GM18502 (cell line): ENCODE results near the gene PSIP1.

Experiments
- ATAC-seq: cut with Tn5 transposase; IDR thresholded peaks from one replicate; pipeline ENCODE4 v1.9.1; 2021; ENCODE audit warnings: mild to moderate bottlenecking; ENCODE audit not compliant: unreplicated experiment, poor library complexity

PSIP1 gene

DNA sequence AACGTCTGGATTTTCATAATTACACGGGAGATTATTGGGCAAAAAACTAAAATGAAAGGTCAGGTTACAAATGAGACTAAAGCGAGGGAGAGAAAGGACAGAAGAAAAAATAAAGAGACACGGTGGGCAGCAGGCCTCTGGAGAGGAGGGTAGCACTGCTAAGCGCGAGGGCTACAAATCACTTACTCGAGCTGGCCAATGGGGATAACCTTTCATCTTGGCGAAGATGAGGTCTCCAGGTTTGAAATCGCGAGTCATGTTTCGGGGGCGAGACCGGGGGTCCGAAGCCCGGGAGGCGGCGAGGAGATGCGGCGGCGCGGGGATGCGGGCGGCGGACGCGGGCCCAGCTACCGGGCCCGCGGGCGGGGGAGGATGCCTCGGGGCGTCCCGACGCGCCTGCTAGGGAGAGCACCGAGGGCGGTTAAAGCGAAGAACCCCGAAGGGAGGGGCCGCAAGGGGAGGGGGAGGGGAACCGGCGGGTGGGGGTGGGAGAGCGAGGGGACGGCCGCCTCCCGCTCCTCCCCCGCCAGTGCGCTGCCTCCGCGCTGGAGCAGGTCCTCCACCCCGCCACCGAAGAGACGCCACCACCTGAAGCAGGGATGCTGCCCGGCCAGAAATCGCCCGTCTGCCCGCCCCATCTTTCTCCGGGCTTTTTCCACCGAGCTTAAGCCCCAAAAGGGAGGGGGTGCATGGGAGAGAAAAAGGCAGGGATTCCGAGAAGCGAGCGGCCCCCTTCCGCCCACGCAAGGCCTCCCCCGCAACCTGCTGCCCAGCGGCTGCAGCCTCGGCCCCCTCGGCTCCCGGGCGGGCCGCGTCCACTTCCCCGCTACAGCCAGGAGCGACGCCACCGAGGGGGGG lies 610 bp downstream of the PSIP1 start:
- ATAC-seq, result peak; percentile 40

DNA sequence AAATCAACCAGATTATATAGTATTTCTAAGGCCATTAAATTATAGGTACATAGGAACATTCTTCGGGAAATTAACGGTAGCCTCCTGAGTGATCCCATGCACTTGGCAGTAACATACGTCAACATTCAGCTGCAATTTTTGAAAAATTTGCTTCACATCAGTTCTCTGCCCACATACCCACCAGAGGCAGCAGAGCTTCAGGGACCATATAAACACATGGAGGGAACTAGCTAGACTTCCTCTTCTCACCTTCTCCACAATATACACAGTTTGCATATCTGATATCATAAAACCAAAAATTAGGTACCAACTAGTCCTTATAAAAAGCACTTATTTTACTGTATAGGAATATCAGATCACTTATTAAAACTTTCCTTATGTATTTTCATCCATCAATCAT lies 4.8 kb downstream of the PSIP1 start:
- ATAC-seq, result no peak

DNA sequence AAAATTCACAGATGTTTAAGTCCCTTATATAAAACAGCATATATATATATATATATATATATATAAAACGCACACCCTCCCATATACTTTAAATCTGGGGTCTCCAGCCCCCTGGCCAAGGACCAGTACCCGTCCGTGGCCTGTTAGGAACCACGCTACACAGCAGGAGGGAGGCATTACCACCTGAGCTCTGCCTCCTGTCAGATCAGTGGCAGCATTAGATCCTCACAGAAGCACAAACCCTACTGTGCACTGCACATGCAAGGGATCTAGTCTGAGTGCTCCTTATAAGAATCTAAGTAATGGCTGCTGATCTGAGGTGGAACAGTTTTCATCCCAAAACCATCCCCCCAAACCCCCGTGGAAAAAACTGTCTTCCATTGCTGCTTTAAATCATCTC lies 9.0 kb downstream of the PSIP1 start:
- ATAC-seq, result no peak

DNA sequence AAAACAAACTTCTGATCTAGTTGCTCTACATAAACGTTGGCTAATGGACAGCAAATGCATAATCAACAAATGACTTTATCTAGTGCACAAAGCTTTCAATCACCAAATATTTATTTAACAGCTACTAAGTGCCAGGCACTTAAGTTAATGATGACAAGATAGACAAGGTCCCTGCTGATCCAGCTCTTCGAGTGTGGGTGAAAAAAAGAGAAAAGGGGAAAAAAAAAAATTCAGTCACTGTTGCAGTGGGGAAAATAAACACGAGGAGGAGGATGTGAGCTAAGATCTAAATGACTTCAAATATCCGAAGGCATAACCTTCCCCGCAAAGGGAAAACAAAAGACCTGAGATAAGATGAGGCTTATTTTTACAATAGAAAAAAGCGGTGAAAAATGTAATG lies 9.6 kb downstream of the PSIP1 start:
- no peak for ATAC-seq

DNA sequence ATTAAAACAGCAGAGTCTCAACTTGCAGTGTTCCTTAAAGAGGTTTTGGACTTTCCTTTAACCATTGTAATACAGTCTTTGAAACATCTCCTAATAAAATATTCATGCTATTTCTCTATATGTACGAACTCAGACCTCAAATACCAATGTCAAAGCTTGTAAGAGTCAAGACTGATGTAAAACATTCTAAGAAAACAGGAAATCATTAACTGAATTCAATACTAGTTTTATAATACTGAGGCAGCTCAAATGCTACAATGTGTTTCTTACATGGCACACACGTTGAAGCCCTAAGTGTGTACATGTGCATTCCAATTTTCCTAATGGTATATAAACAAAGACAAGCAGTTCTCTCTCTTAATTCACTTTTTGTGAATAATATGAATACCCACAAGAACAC lies 11.6 kb downstream of the PSIP1 start:
- ATAC-seq, result no peak

DNA sequence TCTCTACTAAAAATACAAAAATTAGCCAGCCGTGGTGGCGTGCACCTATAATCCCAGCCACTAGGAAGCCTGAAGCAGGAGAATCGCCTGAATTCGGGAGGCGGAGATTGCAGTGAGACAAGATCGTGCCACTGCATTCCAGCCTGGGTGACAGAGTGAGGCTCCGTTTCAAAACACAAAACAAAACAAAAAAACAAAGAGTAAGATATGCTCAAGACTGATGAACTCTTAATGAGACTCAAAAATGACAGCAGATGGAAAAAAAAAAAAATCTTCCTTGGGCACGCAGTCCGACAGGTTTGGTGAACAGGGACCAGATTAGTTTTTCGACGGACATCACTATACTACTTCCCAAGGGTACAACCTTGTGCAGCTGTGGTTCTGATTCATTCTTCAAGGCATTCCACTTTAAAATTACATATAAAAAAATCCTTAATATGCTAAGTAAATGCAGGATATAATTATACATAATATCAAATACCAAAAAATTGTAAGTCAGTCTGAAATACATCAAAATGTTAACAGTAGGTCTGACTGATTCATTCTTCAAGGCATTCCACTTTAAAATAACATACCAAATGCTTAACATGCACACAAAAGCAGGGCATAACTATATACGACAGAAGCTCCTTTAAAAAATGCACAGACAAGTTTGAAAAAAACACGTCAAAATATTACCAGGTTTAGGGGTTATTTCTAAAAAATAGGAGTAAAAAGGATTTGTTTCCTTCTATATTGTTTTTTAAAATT lies 12.3 kb downstream of the PSIP1 start:
- no peak for ATAC-seq

DNA sequence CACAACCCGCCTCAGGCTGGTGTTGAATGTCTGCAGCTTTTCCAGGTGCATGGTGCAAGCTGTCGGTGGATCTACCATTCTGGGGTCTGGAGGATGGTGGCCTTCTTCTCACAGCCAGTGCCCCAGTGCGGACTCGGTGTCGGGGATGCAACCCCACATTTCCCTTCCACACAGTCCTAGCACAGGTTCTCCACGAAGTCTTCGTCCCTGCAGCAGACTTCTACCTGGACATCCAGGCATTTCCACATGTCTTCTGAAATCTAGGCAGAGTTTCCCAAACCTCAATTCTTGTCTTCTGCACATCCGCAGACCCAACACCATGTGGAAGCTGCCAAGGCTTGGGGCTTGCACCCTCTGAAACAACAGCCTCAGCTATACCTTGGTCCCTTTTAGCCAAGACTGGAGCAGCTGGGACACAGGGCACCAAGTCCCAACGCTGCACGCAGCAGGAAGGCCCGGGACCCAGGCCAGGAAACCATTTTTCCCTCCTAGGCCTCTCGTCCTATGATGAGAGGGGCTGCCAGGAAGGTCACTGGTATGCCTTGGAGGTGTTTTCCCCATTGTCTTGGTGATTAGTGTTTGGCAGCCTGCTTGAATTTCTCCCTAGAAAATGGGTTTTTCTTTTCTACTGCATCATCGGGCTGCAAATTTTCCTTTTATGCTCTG lies 18.2 kb downstream of the PSIP1 start:
- no peak for ATAC-seq

DNA sequence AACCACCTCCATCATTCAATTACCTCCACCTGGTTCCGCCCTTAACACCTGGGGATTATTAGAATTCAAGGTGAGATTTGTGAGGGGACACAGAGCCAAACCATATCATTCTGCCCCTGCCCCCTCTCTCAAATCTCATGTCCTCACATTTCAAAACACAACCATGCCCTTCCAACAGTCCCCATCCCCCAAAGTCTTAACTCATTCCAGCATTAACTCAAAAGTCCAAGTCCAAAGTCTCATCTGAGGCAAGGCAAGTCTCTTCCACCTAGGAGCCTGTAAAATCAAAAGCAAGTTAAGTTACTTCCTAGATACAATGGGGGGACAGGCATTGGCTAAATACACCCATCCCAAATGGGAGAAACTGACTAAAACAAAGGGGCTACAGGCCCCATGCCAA lies 18.8 kb downstream of the PSIP1 start:
- ATAC-seq, result no peak

DNA sequence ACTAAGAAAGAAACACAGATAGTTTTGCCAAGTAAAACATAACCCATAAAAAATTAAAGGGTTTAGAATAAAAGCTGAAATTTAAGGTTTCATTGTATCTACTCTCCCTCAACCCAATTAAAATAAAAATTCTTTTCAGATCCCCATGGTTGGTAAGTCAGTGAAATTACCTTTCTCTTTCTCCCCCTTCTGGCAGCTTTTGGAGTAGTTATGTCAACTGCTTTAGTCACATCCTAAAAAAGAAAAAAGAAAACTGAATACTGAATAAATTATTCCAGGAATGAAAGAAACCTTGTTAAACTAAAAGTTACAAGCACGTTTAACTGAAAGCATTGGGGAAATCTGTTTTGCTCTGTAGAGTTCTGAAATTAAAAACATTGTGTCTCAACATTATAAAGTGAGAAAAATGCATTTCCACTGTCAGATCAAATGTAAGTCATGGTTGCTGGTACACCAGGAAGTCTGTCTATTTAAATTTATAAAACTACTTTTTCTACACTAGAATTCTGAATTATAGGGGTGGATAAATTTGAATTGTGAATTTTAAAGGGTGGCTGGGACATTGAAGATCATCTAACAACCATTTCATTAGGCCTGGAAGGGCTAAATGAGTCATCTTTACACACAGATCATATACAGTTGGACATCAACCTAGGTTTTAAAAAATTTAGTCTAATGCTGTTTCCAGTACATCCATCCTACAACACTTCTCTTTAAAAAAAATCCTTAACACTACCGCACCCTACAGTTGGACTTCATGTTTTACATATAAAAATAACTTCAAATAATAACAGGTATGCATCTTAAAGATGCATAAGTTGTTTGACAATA lies 24.7 kb downstream of the PSIP1 start:
- ATAC-seq, result peak; percentile 41

DNA sequence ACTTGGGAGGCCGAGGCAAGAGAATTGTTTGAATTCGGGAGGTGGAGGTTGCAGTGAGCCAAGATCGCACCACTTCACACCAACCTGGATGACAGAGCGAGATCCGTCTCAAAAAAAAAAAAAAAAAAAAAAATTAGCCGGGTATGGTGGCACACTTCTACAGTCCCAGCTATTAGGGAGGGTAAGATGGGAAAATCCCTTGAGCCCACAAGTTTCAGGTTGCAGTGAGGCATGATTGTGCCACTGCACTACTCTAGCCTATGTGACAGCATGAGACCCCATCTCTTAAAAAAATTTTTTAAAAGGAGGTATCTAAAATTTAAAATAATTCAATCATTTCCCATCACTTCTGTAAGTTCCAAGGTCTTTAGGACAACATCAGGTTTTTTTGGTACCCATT lies 26.0 kb downstream of the PSIP1 start:
- peak; percentile 47 for ATAC-seq

DNA sequence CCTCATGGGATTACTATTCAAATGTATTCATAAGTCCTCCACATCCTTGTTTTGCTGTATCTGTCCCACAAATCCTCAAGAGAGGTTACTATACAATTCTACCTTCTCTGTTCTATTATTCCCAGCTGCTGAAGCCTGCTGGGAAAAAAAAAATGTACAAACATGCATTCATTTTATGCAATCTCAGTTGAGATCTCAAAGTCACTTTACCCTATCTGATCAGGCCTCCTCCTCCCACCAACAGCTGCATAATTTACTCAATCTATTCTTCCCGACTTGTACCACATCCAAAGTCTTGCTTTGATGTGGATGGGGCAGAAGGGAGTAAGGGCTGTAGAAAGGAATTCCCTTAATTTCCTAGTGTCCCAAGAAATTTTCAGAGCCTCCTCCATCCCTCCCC lies 28.6 kb downstream of the PSIP1 start:
- ATAC-seq, result no peak

DNA sequence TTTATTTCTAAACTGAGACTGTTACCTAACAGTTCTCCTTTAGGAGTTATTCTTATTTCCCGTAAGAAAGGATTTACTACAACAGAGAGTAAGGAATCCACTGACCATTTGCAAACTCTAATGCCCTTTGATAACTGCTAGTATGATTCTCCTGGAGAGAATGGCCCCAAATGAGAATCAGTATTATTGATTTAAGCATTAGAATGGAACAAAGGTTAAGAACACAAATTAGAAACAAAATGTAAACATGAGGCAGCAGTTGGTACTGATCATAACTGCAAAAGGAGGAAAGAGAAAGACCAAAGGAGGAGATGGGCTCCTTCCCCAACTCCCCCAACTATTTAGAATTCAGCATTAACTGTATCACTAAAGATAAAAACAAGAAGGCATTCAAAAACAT lies 30.7 kb downstream of the PSIP1 start:
- ATAC-seq, result no peak

DNA sequence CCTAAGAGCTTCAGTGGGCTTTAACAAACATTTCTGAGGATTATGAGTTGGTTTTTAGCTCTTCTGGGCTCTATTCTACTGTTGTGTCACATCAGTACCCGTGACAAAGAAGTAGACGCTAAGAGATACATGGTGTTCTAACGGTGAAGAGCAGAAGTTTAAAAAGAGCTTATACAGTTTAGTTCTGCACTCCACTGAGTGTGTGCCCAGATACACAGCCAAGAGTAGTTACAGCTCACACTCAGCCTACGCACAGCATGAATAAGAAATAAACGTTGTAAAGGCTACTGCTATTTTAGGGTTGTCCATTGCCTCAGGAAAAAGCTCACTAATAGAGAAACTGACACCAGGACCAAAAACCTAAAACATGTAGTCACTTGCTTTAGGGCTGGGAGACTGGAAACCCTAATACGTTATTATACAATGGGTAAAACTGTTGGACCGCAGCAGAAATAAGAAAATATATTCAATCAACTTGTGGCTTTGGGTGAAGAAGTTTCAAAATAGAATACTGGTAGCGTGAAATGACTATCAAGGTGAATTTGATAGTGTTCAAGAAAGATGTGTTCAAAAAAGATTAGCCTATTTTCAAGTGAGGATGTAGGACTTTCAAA lies 34.7 kb downstream of the PSIP1 start:
- ATAC-seq, result peak; percentile 75

DNA sequence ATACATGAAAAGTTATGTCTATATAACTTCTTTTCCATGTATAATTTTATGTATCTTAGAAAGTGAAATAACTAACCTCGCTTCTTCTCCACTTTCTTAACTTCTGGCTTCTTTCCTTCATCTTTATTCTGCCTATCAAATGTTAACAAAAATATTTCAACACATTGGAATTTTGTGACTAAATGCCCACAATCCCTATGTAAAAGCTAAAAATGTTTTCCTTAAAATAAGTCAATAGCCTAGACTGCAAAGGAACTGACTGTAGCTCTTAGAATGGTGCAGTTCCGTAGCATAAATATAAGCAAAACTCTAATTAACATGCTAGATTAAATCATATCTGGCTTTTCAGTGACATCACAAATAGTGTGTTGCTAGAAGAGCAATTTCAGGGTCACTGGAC lies 40.9 kb downstream of the PSIP1 start:
- ATAC-seq, result no peak

DNA sequence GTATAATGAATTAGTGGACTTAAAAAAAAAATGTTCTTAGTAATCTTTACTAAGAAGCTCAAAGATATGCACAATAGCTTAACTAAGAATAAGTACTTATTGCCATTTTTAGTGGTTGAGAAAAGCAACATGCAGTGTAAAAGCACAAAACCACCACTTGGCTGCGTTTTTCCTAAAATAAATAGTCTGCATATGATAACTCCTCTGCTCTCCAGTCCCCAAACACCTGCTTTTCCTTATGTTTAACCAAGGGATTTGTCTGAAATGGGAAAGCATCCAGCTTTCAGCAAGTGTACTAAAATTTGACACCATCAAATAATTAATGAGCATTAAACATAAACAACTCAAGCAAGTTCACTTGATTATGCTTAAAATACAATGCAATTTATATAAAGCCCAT lies 41.4 kb downstream of the PSIP1 start:
- ATAC-seq, result no peak

DNA sequence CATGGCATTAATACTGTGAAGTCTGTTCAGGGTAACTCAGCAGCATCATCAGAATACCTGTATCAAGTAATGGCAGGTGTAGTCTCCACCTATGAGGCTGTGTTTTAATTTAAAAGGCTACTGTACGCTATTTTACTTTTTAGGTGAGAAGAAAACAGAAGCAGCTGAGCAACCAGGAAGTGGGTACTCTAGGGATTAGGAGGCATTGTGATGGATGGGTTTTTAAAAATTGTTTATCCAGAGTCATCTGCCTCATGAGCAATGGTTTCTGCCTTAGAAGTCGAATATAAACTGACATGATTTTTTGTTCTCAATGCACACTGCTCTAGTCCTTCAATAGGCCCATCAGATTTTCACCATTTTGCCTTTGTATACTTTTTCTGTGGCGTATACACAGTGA lies 42.6 kb downstream of the PSIP1 start:
- ATAC-seq, result no peak

DNA sequence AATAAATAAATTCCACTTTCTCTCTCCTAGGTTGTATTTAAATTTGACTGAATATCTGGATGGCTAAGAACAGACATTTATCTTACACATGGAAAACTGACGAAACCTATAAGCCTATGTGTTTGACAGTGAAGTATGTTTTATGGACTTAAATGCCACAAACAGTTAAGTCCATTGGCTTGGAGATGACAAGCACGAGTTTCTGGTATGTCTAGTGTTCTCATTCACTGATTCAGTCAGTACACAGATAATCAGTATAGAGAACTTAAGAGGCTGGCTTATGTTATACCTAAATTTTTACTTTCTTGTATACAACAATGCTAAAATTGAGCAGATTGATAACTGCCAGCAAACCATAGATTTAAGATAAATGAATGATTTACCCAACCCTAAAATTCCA lies 49.2 kb downstream of the PSIP1 start:
- ATAC-seq, result no peak

DNA sequence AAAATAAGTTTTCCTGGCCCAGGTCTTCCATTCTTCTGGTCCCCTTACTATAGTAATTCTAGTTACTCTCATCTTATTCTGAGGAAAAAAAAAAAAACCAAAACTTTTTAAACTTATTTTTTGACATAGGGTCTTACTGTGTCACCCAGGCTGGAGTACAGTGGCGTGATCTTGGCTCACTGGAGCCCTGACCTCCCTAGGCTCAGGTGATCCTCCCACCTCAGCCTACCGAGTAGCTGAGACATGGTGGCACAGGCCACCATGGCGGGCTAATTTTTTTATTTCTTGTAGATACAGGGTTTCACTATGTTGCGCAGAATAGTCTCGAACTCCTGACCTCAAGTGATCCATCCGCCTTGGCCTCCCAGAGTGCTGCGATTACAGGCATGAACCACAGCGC lies 49.7 kb downstream of the PSIP1 start:
- no peak for ATAC-seq

DNA sequence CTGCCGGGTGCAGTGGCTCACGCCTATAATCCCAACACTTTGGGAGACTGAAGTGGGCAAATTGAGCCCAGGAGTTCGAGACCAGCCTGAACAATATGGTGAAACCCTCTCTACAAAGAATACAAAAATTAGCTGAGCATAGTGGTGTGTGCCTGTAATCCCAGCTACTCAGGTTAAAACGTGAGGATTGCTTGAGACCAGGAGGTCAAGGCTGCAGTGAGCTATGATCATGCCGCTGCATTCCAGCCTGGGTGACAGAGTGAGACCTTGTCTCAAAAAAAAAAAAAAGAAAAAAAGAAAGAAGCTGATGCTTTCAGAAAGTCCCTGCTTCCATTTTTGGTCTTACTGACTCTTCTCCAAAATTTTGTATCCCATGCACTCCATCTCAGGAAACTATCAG lies 56.8 kb downstream of the PSIP1 start:
- no peak for ATAC-seq

DNA sequence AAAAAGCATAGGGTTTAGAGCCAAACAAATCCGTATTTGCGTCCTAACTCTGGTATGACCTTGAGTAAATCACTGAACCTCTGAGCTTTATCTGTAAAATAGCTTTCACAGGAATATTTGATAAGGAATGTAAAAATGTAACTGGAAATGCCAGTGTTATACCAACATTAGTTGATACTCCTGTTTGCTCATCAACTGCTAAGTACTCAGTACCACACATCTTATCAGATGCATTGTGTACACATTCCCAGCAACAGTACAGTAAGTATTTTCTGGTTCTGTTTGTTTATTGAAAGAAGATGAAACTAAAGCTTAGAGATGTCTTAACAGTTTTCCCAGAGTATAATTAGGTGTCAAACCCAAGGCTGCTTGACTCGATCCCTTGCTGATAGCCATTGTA lies 66.6 kb downstream of the PSIP1 start:
- no peak for ATAC-seq
